Endodermal cell (in vitro differentiated cells): ENCODE data around the gene DCLK1. TPM values are rescaled to one million over a fixed set of nuclear protein-coding genes. Genes with fewer than 3 reads are reported as not detected.

Experiments used
- DNase-seq: peaks from one replicate; pipeline ENCODE4 v3.0.0-alpha.2; 2017
- H3K27ac ChIP-seq: 2 replicates; pipeline ENCODE4 v1.5.1; 2013; ENCODE audit warnings: mild to moderate bottlenecking, low read depth, low read length, moderate library complexity
- H3K27me3 ChIP-seq: 2 replicates; pipeline ENCODE4 v1.6.1; 2013; ENCODE audit warnings: mild to moderate bottlenecking, low read length, moderate library complexity; ENCODE audit not compliant: insufficient read depth, control insufficient read depth, poor library complexity, severe bottlenecking
- H3K36me3 ChIP-seq: 2 replicates; pipeline ENCODE4 v1.7.0; 2013; ENCODE audit warnings: mild to moderate bottlenecking, low read length, moderate library complexity; ENCODE audit not compliant: control insufficient read depth, insufficient read depth
- H3K4me1 ChIP-seq: one replicate; pipeline ENCODE4 v1.7.0; 2013; ENCODE audit warnings: low read length; ENCODE audit not compliant: control insufficient read depth, insufficient read depth
- H3K4me3 ChIP-seq: 2 replicates; pipeline ENCODE4 v1.5.1; 2013; ENCODE audit warnings: mild to moderate bottlenecking, low read length, moderate library complexity
- H3K9ac ChIP-seq: 2 replicates; pipeline ENCODE4 v1.6.1; 2013; ENCODE audit warnings: mild to moderate bottlenecking, low read length, moderate library complexity; ENCODE audit not compliant: poor library complexity, severe bottlenecking; ENCODE audit errors: extremely low read depth
- H3K9me3 ChIP-seq: 2 replicates; pipeline ENCODE4 v1.6.1; 2013; ENCODE audit warnings: mild to moderate bottlenecking, low read length, moderate library complexity; ENCODE audit not compliant: control insufficient read depth
- H3K27ac Mint-ChIP-seq: 2 replicates; pipeline ENCODE4 v1.8.0; 2020; ENCODE audit warnings: mixed read lengths
- H3K27me3 Mint-ChIP-seq: 2 replicates; pipeline ENCODE4 v1.8.0; 2021; ENCODE audit warnings: mild to moderate bottlenecking, mixed read lengths; ENCODE audit not compliant: insufficient read depth
- H3K36me3 Mint-ChIP-seq: 2 replicates; pipeline ENCODE4 v1.8.0; 2020; ENCODE audit warnings: low read depth, mixed read lengths
- H3K4me1 Mint-ChIP-seq: 2 replicates; pipeline ENCODE4 v1.8.0; 2020; ENCODE audit warnings: mixed read lengths
- H3K4me3 Mint-ChIP-seq: 2 replicates; pipeline ENCODE4 v1.8.0; 2020; ENCODE audit warnings: mild to moderate bottlenecking, moderate library complexity, mixed read lengths
- H3K9me3 Mint-ChIP-seq: 2 replicates; pipeline ENCODE4 v1.8.0; 2020; ENCODE audit warnings: mild to moderate bottlenecking, mixed read lengths
- WGBS, 2 experiments: methylation state at CpG; one replicate each; pipeline versions ENCODE4 v1.1.5 to v1.1.7; 2013; ENCODE audit warnings: missing lambda C conversion rate in 2 of 2, mixed read lengths in 1 of 2; ENCODE audit not compliant: insufficient coverage in 1 of 2, insufficient read length in 1 of 2; 5-methylcytosine and 5-hydroxymethylcytosine counted together
- total RNA-seq, 2 donors: library from RNA; stranded (reverse); fragmentation: NEBNext Ultra II Directional in 1 of 2; extraction: Animal tissue kit (Norgen Biotek cat#: 25700) in 1 of 2; gene quantifications; 2 replicates in 1 of 2; 3 replicates in 1 of 2; pipeline ENCODE4 v1.2.1, GENCODE V29; 2021
- TF ChIP-seq, protein P1 (sequence below): fragments of 200-600 bp; sonication (generic); conservative IDR thresholded peaks from 2 replicates; pipeline ENCODE4 v1.5.0; 2021; ENCODE audit warnings: antibody characterized with exemption, mild to moderate bottlenecking

DCLK1 gene
- total RNA-seq, 2 donors from 2014 or later = 3.0 to 32.8 TPM

DNA sequence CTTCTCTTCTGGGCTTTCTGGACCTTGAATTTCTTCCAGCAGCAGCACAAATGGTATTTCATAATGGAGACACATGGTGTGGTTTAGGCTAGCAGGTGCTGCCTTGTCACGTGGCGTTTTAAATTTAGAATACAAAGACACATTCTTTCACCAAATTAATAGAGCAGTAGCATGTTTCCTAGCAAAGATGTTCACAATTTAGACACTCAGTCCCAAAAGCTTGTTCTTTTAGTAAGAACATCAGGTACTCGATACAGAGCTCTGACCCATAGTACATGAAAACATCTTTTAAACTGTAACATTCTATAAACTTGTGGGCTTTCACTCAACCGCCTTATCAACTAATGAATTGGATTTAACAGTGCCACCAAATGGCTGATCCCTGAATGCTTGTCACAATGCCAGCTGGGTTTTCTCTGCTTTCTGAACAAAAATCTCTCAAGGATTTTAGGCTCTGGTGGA is 290.1 kb downstream of the DCLK1 start:
- Histone ChIP-seq H3K27me3 (no peaks in the 10 kb centered on the region), H3K27ac (no peak overlapping the region), H3K4me1 (peaks cover 4% of the 10 kb centered on the region), H3K9ac (no peak overlapping the region), H3K4me3 (no peak overlapping the region), H3K36me3 (no peaks in the 10 kb centered on the region), H3K9me3 (no peaks in the 10 kb centered on the region)
- H3K4me1 Mint-ChIP-seq = no peaks in the 10 kb centered on the region
- H3K9me3 Mint-ChIP-seq = no peaks in the 10 kb centered on the region
- TF ChIP-seq, protein P1, sequence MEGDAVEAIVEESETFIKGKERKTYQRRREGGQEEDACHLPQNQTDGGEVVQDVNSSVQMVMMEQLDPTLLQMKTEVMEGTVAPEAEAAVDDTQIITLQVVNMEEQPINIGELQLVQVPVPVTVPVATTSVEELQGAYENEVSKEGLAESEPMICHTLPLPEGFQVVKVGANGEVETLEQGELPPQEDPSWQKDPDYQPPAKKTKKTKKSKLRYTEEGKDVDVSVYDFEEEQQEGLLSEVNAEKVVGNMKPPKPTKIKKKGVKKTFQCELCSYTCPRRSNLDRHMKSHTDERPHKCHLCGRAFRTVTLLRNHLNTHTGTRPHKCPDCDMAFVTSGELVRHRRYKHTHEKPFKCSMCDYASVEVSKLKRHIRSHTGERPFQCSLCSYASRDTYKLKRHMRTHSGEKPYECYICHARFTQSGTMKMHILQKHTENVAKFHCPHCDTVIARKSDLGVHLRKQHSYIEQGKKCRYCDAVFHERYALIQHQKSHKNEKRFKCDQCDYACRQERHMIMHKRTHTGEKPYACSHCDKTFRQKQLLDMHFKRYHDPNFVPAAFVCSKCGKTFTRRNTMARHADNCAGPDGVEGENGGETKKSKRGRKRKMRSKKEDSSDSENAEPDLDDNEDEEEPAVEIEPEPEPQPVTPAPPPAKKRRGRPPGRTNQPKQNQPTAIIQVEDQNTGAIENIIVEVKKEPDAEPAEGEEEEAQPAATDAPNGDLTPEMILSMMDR = no peak
- H3K36me3 Mint-ChIP-seq = no peaks in the 10 kb centered on the region
- H3K27me3 Mint-ChIP-seq = no peaks in the 10 kb centered on the region
- H3K4me3 Mint-ChIP-seq = no peak overlapping the region
- WGBS, 2 experiments = 96% methylated on average over 4 of the region's 4 CpGs
- H3K27ac Mint-ChIP-seq = no peak overlapping the region
- DNase-seq = no peak

GRCh38 chr13:35839806-35840205 is 291.4 kb downstream of the DCLK1 start:
- no peak overlapping the region for H3K4me3 Mint-ChIP-seq
- DNase-seq = no peak
- 98% methylated on average over 4 of the region's 5 CpGs; no CpG with 5 or more reads in 1 of the 2 experiments for WGBS, 2 experiments
- Histone ChIP-seq H3K4me1 (peaks cover 4% of the 10 kb centered on the region), H3K9me3 (no peaks in the 10 kb centered on the region), H3K27ac (no peak overlapping the region), H3K9ac (no peak overlapping the region), H3K27me3 (no peaks in the 10 kb centered on the region), H3K4me3 (no peak overlapping the region), H3K36me3 (no peaks in the 10 kb centered on the region)
- no peaks in the 10 kb centered on the region for H3K27me3 Mint-ChIP-seq
- TF ChIP-seq, protein P1 = no peak
- H3K9me3 Mint-ChIP-seq = no peaks in the 10 kb centered on the region
- H3K4me1 Mint-ChIP-seq = no peaks in the 10 kb centered on the region
- no peak overlapping the region for H3K27ac Mint-ChIP-seq
- H3K36me3 Mint-ChIP-seq = no peaks in the 10 kb centered on the region

DNA sequence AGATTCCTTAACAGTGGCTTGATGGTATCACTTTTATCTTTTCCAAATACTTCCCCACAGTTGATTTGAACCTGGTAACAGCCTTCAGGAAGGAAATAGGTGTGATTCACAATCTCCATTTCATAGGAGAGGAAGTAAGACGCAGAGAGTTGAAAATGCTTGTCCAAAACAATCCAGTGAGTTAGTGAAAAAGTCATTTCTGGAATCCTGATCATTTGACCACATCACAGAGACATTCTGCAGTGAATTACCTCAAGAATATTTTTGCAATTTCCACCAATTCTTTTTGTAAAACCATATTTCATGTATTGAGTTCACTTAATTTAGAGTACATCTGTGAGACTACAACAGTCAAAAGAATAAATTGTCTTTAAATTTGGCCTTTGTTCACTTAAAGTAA is 292.8 kb downstream of the DCLK1 start:
- Histone ChIP-seq H3K9ac (no peak overlapping the region), H3K9me3 (no peaks in the 10 kb centered on the region), H3K4me1 (peaks cover 4% of the 10 kb centered on the region), H3K4me3 (no peak overlapping the region), H3K27me3 (no peaks in the 10 kb centered on the region), H3K36me3 (no peaks in the 10 kb centered on the region), H3K27ac (no peak overlapping the region)
- DNase-seq = no peak
- Mint-ChIP-seq H3K27me3 (no peaks in the 10 kb centered on the region), H3K9me3 (no peaks in the 10 kb centered on the region), H3K36me3 (no peaks in the 10 kb centered on the region), H3K27ac (no peak overlapping the region), H3K4me3 (no peak overlapping the region), H3K4me1 (no peaks in the 10 kb centered on the region)
- TF ChIP-seq, protein P1 = no peak
- WGBS, 2 experiments = 83 to 90% methylated on average over 1 of the region's 1 CpG
